Measurements from ENCODE around the gene GPRIN1.
A peak's percentile ranks its signal among the peaks of the same experiment; 100 is the strongest.

The GPRIN1 gene

GRCh38 chr5:176609724-176610434 is at the start of gene GPRIN1:
GPRIN1 (minus strand) TSS chr5:176610156; CDS start chr5:176599834, 10,322 bp downstream.
- DNase-seq (ENCODE audit: low read depth, low spot score): no peak

- no peak for DNase-seq (ENCODE audit: low read depth, low spot score)
Measured at GRCh38 chr5:176659512-176659839, 49.5 kb upstream of the GPRIN1 start.

GRCh38 chr5:176658817-176659511 is 49.0 kb upstream of the GPRIN1 start:
- no peak for DNase-seq (ENCODE audit: low read depth, low spot score)

GRCh38 chr5:176658007-176658599 is 48.1 kb upstream of the GPRIN1 start:
- peak; percentile 56 for DNase-seq (ENCODE audit: low read depth, low spot score)

GRCh38 chr5:176656467-176656990 is 46.6 kb upstream of the GPRIN1 start:
- no peak for DNase-seq (ENCODE audit: low read depth, low spot score)

GRCh38 chr5:176654856-176655255 is 44.9 kb upstream of the GPRIN1 start:
- DNase-seq (ENCODE audit: low read depth, low spot score): no peak

- no peak for DNase-seq (ENCODE audit: low read depth, low spot score)
Measured at GRCh38 chr5:176653401-176654385, 43.7 kb upstream of the GPRIN1 start.

- DNase-seq (ENCODE audit: low read depth, low spot score): no peak
Measured at GRCh38 chr5:176652136-176652535, 42.2 kb upstream of the GPRIN1 start.

GRCh38 chr5:176651472-176651980 is 41.6 kb upstream of the GPRIN1 start:
- no peak for DNase-seq (ENCODE audit: low read depth, low spot score)

GRCh38 chr5:176650354-176650884 is 40.5 kb upstream of the GPRIN1 start:
- DNase-seq (ENCODE audit: low read depth, low spot score): no peak

- DNase-seq (ENCODE audit: low read depth, low spot score): no peak
Measured at GRCh38 chr5:176648474-176649194, 38.7 kb upstream of the GPRIN1 start.

GRCh38 chr5:176647843-176648473 is 38.0 kb upstream of the GPRIN1 start:
- no peak for DNase-seq (ENCODE audit: low read depth, low spot score)

- peak; percentile 68 for DNase-seq (ENCODE audit: low read depth, low spot score)
Measured at GRCh38 chr5:176647030-176647842, 37.3 kb upstream of the GPRIN1 start, which contains the start of gene TSPAN17. TSPAN17 (plus strand) TSS chr5:176647484; CDS start chr5:176647616, 132 bp downstream.

- DNase-seq (ENCODE audit: low read depth, low spot score): no peak
Measured at GRCh38 chr5:176646707-176647029, 36.7 kb upstream of the GPRIN1 start.

- no peak for DNase-seq (ENCODE audit: low read depth, low spot score)
Measured at GRCh38 chr5:176646049-176646706, 36.2 kb upstream of the GPRIN1 start.

- no peak for DNase-seq (ENCODE audit: low read depth, low spot score)
Measured at GRCh38 chr5:176644878-176645670, 35.1 kb upstream of the GPRIN1 start.

GRCh38 chr5:176644294-176644693 is 34.3 kb upstream of the GPRIN1 start:
- no peak for DNase-seq (ENCODE audit: low read depth, low spot score)
